NCI-H748 (cell line): Measurements from ENCODE around the gene CCDC7.
"Not testable (repeated sequence)": the region's sequence is repeated elsewhere in the genome, so short reads cannot be mapped to it uniquely, and the experiment has no call there.

ENCODE experiments used
- DNase-seq: peaks from one replicate; lab custom pipeline; 2025; ENCODE audit not compliant: unreplicated experiment; lab: John Stamatoyannopoulos, UW

CCDC7 gene

GRCh38 chr10:32548208-32548607, 102.3 kb downstream of the CCDC7 start:
- DNase-seq = no peak

GRCh38 chr10:32556783-32557395, 110.9 kb downstream of the CCDC7 start:
- no peak for DNase-seq

GRCh38 chr10:32562695-32563094, 116.8 kb downstream of the CCDC7 start:
- DNase-seq = not testable (repeated sequence)

- DNase-seq = no peak
Measured at GRCh38 chr10:32577448-32577847, 131.5 kb downstream of the CCDC7 start.

- no peak for DNase-seq
Measured at GRCh38 chr10:32582946-32583345, 137.0 kb downstream of the CCDC7 start.

- not testable (repeated sequence) for DNase-seq
Measured at GRCh38 chr10:32598022-32598421, 152.1 kb downstream of the CCDC7 start.

- DNase-seq = no peak
Measured at GRCh38 chr10:32600317-32600716, 154.4 kb downstream of the CCDC7 start.

GRCh38 chr10:32601562-32601961, 155.6 kb downstream of the CCDC7 start:
- DNase-seq = not testable (repeated sequence)

GRCh38 chr10:32605787-32606186, 159.8 kb downstream of the CCDC7 start:
- DNase-seq = no peak

- DNase-seq = not testable (repeated sequence)
Measured at GRCh38 chr10:32610543-32610942, 164.6 kb downstream of the CCDC7 start.

- DNase-seq = no peak
Measured at GRCh38 chr10:32616438-32616837, 170.5 kb downstream of the CCDC7 start.

- no peak for DNase-seq
Measured at GRCh38 chr10:32618482-32618881, 172.5 kb downstream of the CCDC7 start.

GRCh38 chr10:32621969-32622368, 176.0 kb downstream of the CCDC7 start:
- no peak for DNase-seq

GRCh38 chr10:32622409-32622808, 176.5 kb downstream of the CCDC7 start:
- no peak for DNase-seq

- DNase-seq = no peak
Measured at GRCh38 chr10:32627183-32627582, 181.2 kb downstream of the CCDC7 start.

- no peak for DNase-seq
Measured at GRCh38 chr10:32629910-32630309, 184.0 kb downstream of the CCDC7 start.

- DNase-seq = no peak
Measured at GRCh38 chr10:32646535-32646934, 200.6 kb downstream of the CCDC7 start.

- peak; percentile 3 for DNase-seq
Measured at GRCh38 chr10:32650246-32650655, 204.3 kb downstream of the CCDC7 start.

GRCh38 chr10:32657430-32657829, 211.5 kb downstream of the CCDC7 start:
- DNase-seq = not testable (repeated sequence)

GRCh38 chr10:32661346-32661745, 215.4 kb downstream of the CCDC7 start:
- DNase-seq = no peak

- no peak for DNase-seq
Measured at GRCh38 chr10:32680803-32681557, 235.0 kb downstream of the CCDC7 start.

- DNase-seq = no peak
Measured at GRCh38 chr10:32684291-32684690, 238.4 kb downstream of the CCDC7 start.

- no peak for DNase-seq
Measured at GRCh38 chr10:32687116-32687515, 241.2 kb downstream of the CCDC7 start.
